ENCODE results near the gene RAD51D. TPM values are rescaled to one million over a fixed set of nuclear protein-coding genes. Genes with fewer than 3 reads are reported as not detected.
"Not testable (repeated sequence)": the region's sequence is repeated elsewhere in the genome, so short reads cannot be mapped to it uniquely, and the experiment has no call there.

RAD51D gene
- polyA plus RNA-seq, 4 donors = 9.8 to 14.5 (median 12.9) TPM

- DNase-seq (ENCODE audit: low read depth in 4 of 4, low spot score in 2 of 4) = no peak
These were observed 46.4 kb downstream of the RAD51D start for GRCh38 chr17:35073183-35073790.

- DNase-seq (ENCODE audit: low read depth in 4 of 4, low spot score in 2 of 4) = no peak
These were observed 50.3 kb downstream of the RAD51D start for GRCh38 chr17:35069311-35069710.

GRCh38 chr17:35068249-35068648 lies 51.4 kb downstream of the RAD51D start:
- no peak for DNase-seq (ENCODE audit: low read depth in 4 of 4, low spot score in 2 of 4)

- no peak for DNase-seq (ENCODE audit: low read depth in 4 of 4, low spot score in 2 of 4)
These were observed 53.8 kb downstream of the RAD51D start for GRCh38 chr17:35065880-35066279.

- no peak for DNase-seq (ENCODE audit: low read depth in 4 of 4, low spot score in 2 of 4)
These were observed 55.0 kb downstream of the RAD51D start for GRCh38 chr17:35064516-35065215.

- DNase-seq (ENCODE audit: low read depth in 4 of 4, low spot score in 2 of 4) = peak; percentile 24 to 60 (median 45)
These were observed 56.0 kb downstream of the RAD51D start, which contains the start of gene RFFL for GRCh38 chr17:35063514-35064223. Gene RFFL, minus strand, starts transcription at chr17:35063707. Its CDS starts 37,154 bp downstream, at chr17:35026553.

GRCh38 chr17:35062308-35062707 lies 57.4 kb downstream of the RAD51D start:
- no peak for DNase-seq (ENCODE audit: low read depth in 4 of 4, low spot score in 2 of 4)

- DNase-seq (ENCODE audit: low read depth in 4 of 4, low spot score in 2 of 4) = no peak
These were observed 62.2 kb downstream of the RAD51D start for GRCh38 chr17:35057332-35057915.

GRCh38 chr17:35056013-35056412 lies 63.6 kb downstream of the RAD51D start:
- no peak for DNase-seq (ENCODE audit: low read depth in 4 of 4, low spot score in 2 of 4)

- no peak for DNase-seq (ENCODE audit: low read depth in 4 of 4, low spot score in 2 of 4)
These were observed 66.5 kb downstream of the RAD51D start for GRCh38 chr17:35053204-35053603.

GRCh38 chr17:35052780-35053179 lies 66.9 kb downstream of the RAD51D start:
- DNase-seq (ENCODE audit: low read depth in 4 of 4, low spot score in 2 of 4) = no peak

- DNase-seq (ENCODE audit: low read depth in 4 of 4, low spot score in 2 of 4) = no peak
These were observed 67.4 kb downstream of the RAD51D start for GRCh38 chr17:35052241-35052610.

GRCh38 chr17:35051579-35052240 lies 68.0 kb downstream of the RAD51D start:
- DNase-seq (ENCODE audit: low read depth in 4 of 4, low spot score in 2 of 4) = no peak

GRCh38 chr17:35051183-35051578 lies 68.5 kb downstream of the RAD51D start:
- DNase-seq (ENCODE audit: low read depth in 4 of 4, low spot score in 2 of 4) = no peak

GRCh38 chr17:35050170-35050569 lies 69.5 kb downstream of the RAD51D start:
- DNase-seq (ENCODE audit: low read depth in 4 of 4, low spot score in 2 of 4) = no peak

- no peak for DNase-seq (ENCODE audit: low read depth in 4 of 4, low spot score in 2 of 4)
These were observed 70.8 kb downstream of the RAD51D start for GRCh38 chr17:35048685-35049379.

GRCh38 chr17:35046740-35047283 lies 72.8 kb downstream of the RAD51D start:
- DNase-seq (ENCODE audit: low read depth in 4 of 4, low spot score in 2 of 4) = no peak

- DNase-seq (ENCODE audit: low read depth in 4 of 4, low spot score in 2 of 4) = no peak
These were observed 73.4 kb downstream of the RAD51D start for GRCh38 chr17:35046245-35046644.

GRCh38 chr17:35045458-35045979 lies 74.1 kb downstream of the RAD51D start:
- not testable (repeated sequence) for DNase-seq (ENCODE audit: low read depth in 4 of 4, low spot score in 2 of 4)

GRCh38 chr17:35044181-35044580 lies 75.5 kb downstream of the RAD51D start:
- DNase-seq (ENCODE audit: low read depth in 4 of 4, low spot score in 2 of 4) = no peak
